H9 (cell line): Measurements from ENCODE around the gene NFATC1. TPM values are rescaled to one million over a fixed set of nuclear protein-coding genes. Genes with fewer than 3 reads are reported as not detected.

Source experiments
- DNase-seq: peaks from one replicate; pipeline ENCODE4 v3.0.0-alpha.2; 2017
- H2AFZ ChIP-seq: one replicate; pipeline ENCODE4 v1.6.1; 2013; ENCODE audit warnings: mild to moderate bottlenecking, low read length, control low read depth, moderate library complexity
- H2AK5ac ChIP-seq: 2 replicates; pipeline ENCODE4 v1.6.1; 2013; ENCODE audit warnings: low read length, control low read depth, mixed read lengths; ENCODE audit not compliant: insufficient read length
- H2BK120ac ChIP-seq: one replicate; pipeline ENCODE4 v1.6.1; 2013; ENCODE audit warnings: low read depth, mild to moderate bottlenecking, low read length, control low read depth, inconsistent platforms; ENCODE audit not compliant: poor library complexity, severe bottlenecking
- H2BK12ac ChIP-seq: 2 replicates; pipeline ENCODE4 v1.6.1; 2013; ENCODE audit warnings: low read length, control low read depth, mixed read lengths, low read depth; ENCODE audit not compliant: insufficient read length
- H2BK15ac ChIP-seq: 2 replicates; pipeline ENCODE4 v1.6.1; 2013; ENCODE audit warnings: low read depth, low read length, control low read depth
- H2BK20ac ChIP-seq: one replicate; pipeline ENCODE4 v1.6.1; 2013; ENCODE audit warnings: low read depth, mild to moderate bottlenecking, low read length, control low read depth, inconsistent platforms; ENCODE audit not compliant: poor library complexity, severe bottlenecking
- H2BK5ac ChIP-seq: 2 replicates; pipeline ENCODE4 v1.6.1; 2013; ENCODE audit warnings: low read length, control low read depth, mixed read lengths; ENCODE audit not compliant: insufficient read length
- H3K14ac ChIP-seq: 2 replicates; pipeline ENCODE4 v1.6.1; 2013; ENCODE audit warnings: low read length, control low read depth; ENCODE audit not compliant: insufficient read depth
- H3K18ac ChIP-seq: 2 replicates; pipeline ENCODE4 v1.6.1; 2013; ENCODE audit warnings: low read depth, mild to moderate bottlenecking, mixed read lengths, low read length, control low read depth; ENCODE audit not compliant: insufficient read length
- H3K23ac ChIP-seq: 2 replicates; pipeline ENCODE4 v1.6.1; 2013; ENCODE audit warnings: low read length, control low read depth, mixed read lengths, low read depth; ENCODE audit not compliant: insufficient read length
- H3K23me2 ChIP-seq: 2 replicates; pipeline ENCODE4 v1.6.1; 2013; ENCODE audit warnings: low read depth, mild to moderate bottlenecking, mixed read lengths, low read length, control low read depth; ENCODE audit not compliant: insufficient read length, poor library complexity, severe bottlenecking
- H3K27ac ChIP-seq: 2 replicates; pipeline ENCODE4 v1.5.1; 2013; ENCODE audit warnings: low read length, control low read depth, mixed read lengths, low read depth; ENCODE audit not compliant: insufficient read length
- H3K27me3 ChIP-seq: 2 replicates; pipeline ENCODE4 v1.6.1; 2013; ENCODE audit warnings: low read length, control low read depth, inconsistent platforms; ENCODE audit not compliant: insufficient read depth
- H3K4ac ChIP-seq: 2 replicates; pipeline ENCODE4 v1.6.1; 2013; ENCODE audit warnings: low read depth, mild to moderate bottlenecking, control low read depth, inconsistent platforms, low read length, moderate library complexity
- H3K4me1 ChIP-seq: 2 replicates; pipeline ENCODE4 v1.6.1; 2013; ENCODE audit warnings: low read length, control low read depth, inconsistent platforms; ENCODE audit not compliant: insufficient read depth
- H3K4me2 ChIP-seq: 2 replicates; pipeline ENCODE4 v1.6.1; 2013; ENCODE audit warnings: low read length, control low read depth, mixed read lengths; ENCODE audit not compliant: insufficient read length, insufficient read depth
- H3K56ac ChIP-seq: 2 replicates; pipeline ENCODE4 v1.6.1; 2013; ENCODE audit warnings: low read depth, mild to moderate bottlenecking, mixed read lengths, low read length, control low read depth; ENCODE audit not compliant: insufficient read length
- H3K79me1 ChIP-seq: 2 replicates; pipeline ENCODE4 v1.6.1; 2013; ENCODE audit warnings: low read depth, mild to moderate bottlenecking, moderate library complexity, low read length, control low read depth, inconsistent platforms; ENCODE audit not compliant: insufficient read depth, poor library complexity, severe bottlenecking
- H3K79me2 ChIP-seq: 2 replicates; pipeline ENCODE4 v1.6.1; 2013; ENCODE audit warnings: low read length, control low read depth, inconsistent platforms; ENCODE audit not compliant: insufficient read depth
- H3K9ac ChIP-seq: 2 replicates; pipeline ENCODE4 v1.6.1; 2013; ENCODE audit warnings: low read length, control low read depth, mixed read lengths; ENCODE audit not compliant: insufficient read length; ENCODE audit errors: extremely low read depth
- H3K9me3 ChIP-seq: one replicate; pipeline ENCODE4 v1.6.1; 2013; ENCODE audit warnings: low read depth, low read length, inconsistent platforms; ENCODE audit not compliant: control insufficient read depth
- H3T11ph ChIP-seq: one replicate; pipeline ENCODE4 v1.6.1; 2013; ENCODE audit warnings: mild to moderate bottlenecking, low read length, control low read depth, inconsistent platforms
- H4K20me1 ChIP-seq: one replicate; pipeline ENCODE4 v1.6.1; 2013; ENCODE audit not compliant: control insufficient read depth, insufficient read length, insufficient read depth
- H4K5ac ChIP-seq: 2 replicates; pipeline ENCODE4 v1.6.1; 2013; ENCODE audit warnings: low read depth, mild to moderate bottlenecking, mixed read lengths, low read length, control low read depth; ENCODE audit not compliant: insufficient read length
- H4K8ac ChIP-seq: replicated peaks from 2 replicates; pipeline ENCODE4 v1.6.1; 2013; ENCODE audit warnings: low read length, control low read depth, mixed read lengths, low read depth; ENCODE audit not compliant: insufficient read length
- H4K91ac ChIP-seq: 2 replicates; pipeline ENCODE4 v1.6.1; 2013; ENCODE audit warnings: low read depth, mild to moderate bottlenecking, moderate library complexity, mixed read lengths, low read length, control low read depth; ENCODE audit not compliant: insufficient read length
- H3K27ac Mint-ChIP-seq, 3 experiments: 2 replicates in 2 of 3; 3 replicates in 1 of 3; pipeline ENCODE4 v1.8.0; 2020 to 2021; ENCODE audit warnings: mixed read lengths in 3 of 3, mild to moderate bottlenecking in 1 of 3, moderate library complexity in 1 of 3
- H3K27me3 Mint-ChIP-seq: 2 replicates; pipeline ENCODE4 v1.8.0; 2021; ENCODE audit warnings: low read depth, mild to moderate bottlenecking, moderate library complexity, mixed read lengths
- H3K36me3 Mint-ChIP-seq, 3 experiments: 2 replicates in 2 of 3; 3 replicates in 1 of 3; pipeline ENCODE4 v1.8.0; 2020 to 2021; ENCODE audit warnings: low read depth in 3 of 3, mixed read lengths in 3 of 3; ENCODE audit not compliant: insufficient read depth in 1 of 3
- H3K4me1 Mint-ChIP-seq, 2 experiments: 2 replicates each; pipeline ENCODE4 v1.8.0; 2020; ENCODE audit warnings: mixed read lengths in 2 of 2
- H3K4me3 Mint-ChIP-seq, 2 experiments: 2 replicates in 1 of 2; 3 replicates in 1 of 2; pipeline ENCODE4 v1.8.0; 2020 to 2021; ENCODE audit warnings: mild to moderate bottlenecking in 2 of 2, mixed read lengths in 2 of 2, moderate library complexity in 1 of 2
- H3K9me3 Mint-ChIP-seq, 2 experiments: 2 replicates in 1 of 2; 3 replicates in 1 of 2; pipeline ENCODE4 v1.8.0; 2020; ENCODE audit warnings: mild to moderate bottlenecking in 2 of 2, mixed read lengths in 2 of 2, moderate library complexity in 1 of 2
- WGBS: extraction: QIAGEN DNeasy Blood & Tissue Kit; methylation state at CpG from one replicate; pipeline ENCODE4 v1.1.7; 2013; ENCODE audit warnings: missing lambda C conversion rate, low lambda C conversion rate, mixed read lengths; ENCODE audit not compliant: insufficient read length; ENCODE audit errors: extremely low coverage; 5-methylcytosine and 5-hydroxymethylcytosine counted together
- total RNA-seq: library from RNA; stranded (reverse); gene quantifications from 2 replicates; pipeline ENCODE4 v1.2.1, GENCODE V29; 2021
- TF ChIP-seq, protein P1 (sequence below): fragments of 200-600 bp; sonication (generic); conservative IDR thresholded peaks from 3 replicates; pipeline ENCODE4 v1.8.0; 2021; ENCODE audit warnings: antibody characterized with exemption, mild to moderate bottlenecking

Gene NFATC1
- total RNA-seq, 1 experiment from 2014 or later, result 5.5 TPM

DNA sequence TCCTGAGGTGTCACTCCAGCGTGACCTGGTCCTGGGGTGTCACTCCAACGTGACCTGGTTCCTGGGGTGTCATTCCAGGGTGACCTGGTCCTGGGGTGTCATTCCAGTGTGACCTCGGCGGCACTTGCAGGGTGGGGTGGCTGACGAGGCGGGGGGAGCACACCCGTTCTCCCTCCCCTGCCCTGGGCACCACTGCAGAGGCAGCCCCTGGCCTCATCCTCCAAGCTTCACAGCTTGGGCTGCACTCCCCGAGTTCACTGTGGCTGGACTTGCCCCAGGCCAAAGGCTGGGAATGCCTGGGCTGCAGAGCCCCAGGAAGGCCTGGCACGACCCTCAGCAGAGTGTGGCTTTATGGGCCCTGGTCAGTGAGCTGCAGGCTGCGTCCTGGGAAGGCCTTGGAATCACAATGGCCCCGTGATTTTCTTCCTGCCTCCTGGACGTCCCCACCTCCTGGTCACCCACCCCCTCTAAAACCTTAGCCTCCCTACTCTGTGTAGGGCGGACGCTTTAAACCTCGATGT is 88.3 kb downstream of the NFATC1 start:
- H3K56ac ChIP-seq, result no peak overlapping the region
- peaks cover 3% of the 10 kb centered on the region for H4K20me1 ChIP-seq
- H2BK12ac ChIP-seq, result no peak overlapping the region
- H2BK120ac ChIP-seq, result no peak overlapping the region
- no peak overlapping the region for H4K5ac ChIP-seq
- H3K27me3 Mint-ChIP-seq, result no peaks in the 10 kb centered on the region
- H3K4me3 Mint-ChIP-seq, result no peak overlapping the region
- H3K79me1 ChIP-seq, result no peaks in the 10 kb centered on the region
- no peak overlapping the region for H3K27ac ChIP-seq
- H2AK5ac ChIP-seq, result no peak overlapping the region
- peak overlapping the region; percentile 0; the same call in 1 of the 2 replicates for H3K14ac ChIP-seq
- no peak overlapping the region for H3K23ac ChIP-seq
- no peak overlapping the region for H2BK20ac ChIP-seq
- no peak overlapping the region for H3K18ac ChIP-seq
- no peak overlapping the region for H2BK5ac ChIP-seq
- H3K9me3 Mint-ChIP-seq, result no peaks in the 10 kb centered on the region
- H3K23me2 ChIP-seq, result no peaks in the 10 kb centered on the region
- H3K27me3 ChIP-seq, result no peaks in the 10 kb centered on the region
- no peak overlapping the region for H2BK15ac ChIP-seq
- H3K9me3 ChIP-seq, result no peaks in the 10 kb centered on the region
- H3K4ac ChIP-seq, result no peak overlapping the region
- H3K36me3 Mint-ChIP-seq, result no peaks in the 10 kb centered on the region
- H4K91ac ChIP-seq, result no peak overlapping the region
- H3K79me2 ChIP-seq, result no peaks in the 10 kb centered on the region
- peak overlapping the region in 1 of 3 experiments; percentile 18; a peak in 1 of 7 replicates for H3K27ac Mint-ChIP-seq
- no peak overlapping the region for H3K9ac ChIP-seq
- DNase-seq, result no peak
- H3K4me2 ChIP-seq, result no peak overlapping the region
- no peak overlapping the region for H3T11ph ChIP-seq
- H2AFZ ChIP-seq, result no peak overlapping the region
- no CpG with 5 or more reads among the region's 15 CpGs for WGBS
- no peak overlapping the region for H4K8ac ChIP-seq
- H3K4me1 ChIP-seq, result no peaks in the 10 kb centered on the region
- H3K4me1 Mint-ChIP-seq, result peaks cover 4 to 8% of the 10 kb centered on the region in 2 experiments; a peak in 2 of 4 replicates
- TF ChIP-seq, protein P1, sequence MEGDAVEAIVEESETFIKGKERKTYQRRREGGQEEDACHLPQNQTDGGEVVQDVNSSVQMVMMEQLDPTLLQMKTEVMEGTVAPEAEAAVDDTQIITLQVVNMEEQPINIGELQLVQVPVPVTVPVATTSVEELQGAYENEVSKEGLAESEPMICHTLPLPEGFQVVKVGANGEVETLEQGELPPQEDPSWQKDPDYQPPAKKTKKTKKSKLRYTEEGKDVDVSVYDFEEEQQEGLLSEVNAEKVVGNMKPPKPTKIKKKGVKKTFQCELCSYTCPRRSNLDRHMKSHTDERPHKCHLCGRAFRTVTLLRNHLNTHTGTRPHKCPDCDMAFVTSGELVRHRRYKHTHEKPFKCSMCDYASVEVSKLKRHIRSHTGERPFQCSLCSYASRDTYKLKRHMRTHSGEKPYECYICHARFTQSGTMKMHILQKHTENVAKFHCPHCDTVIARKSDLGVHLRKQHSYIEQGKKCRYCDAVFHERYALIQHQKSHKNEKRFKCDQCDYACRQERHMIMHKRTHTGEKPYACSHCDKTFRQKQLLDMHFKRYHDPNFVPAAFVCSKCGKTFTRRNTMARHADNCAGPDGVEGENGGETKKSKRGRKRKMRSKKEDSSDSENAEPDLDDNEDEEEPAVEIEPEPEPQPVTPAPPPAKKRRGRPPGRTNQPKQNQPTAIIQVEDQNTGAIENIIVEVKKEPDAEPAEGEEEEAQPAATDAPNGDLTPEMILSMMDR, result no peak
